Left colon (tissue), 2 donors: ENCODE results near the gene ANKRD33. TPM values are rescaled to one million over a fixed set of nuclear protein-coding genes. Genes with fewer than 3 reads are reported as not detected.
A peak's percentile ranks its signal among the peaks of the same experiment; 100 is the strongest.

ENCODE experiments used
- ATAC-seq: fragments of 200-7000 bp; cut with Tn5 transposase; one replicate; pipeline ENCODE4 v1.9.1; 2020; ENCODE audit warnings: mild to moderate bottlenecking, moderate library complexity
- DNase-seq, 2 donors: peaks; one replicate each; pipeline ENCODE4 v3.0.0-alpha.2; 2020
- intact Hi-C, 2 donors: fragments of 100-400 bp; cut with DNase I in 1 of 2; cut with micrococcal nuclease in 1 of 2; formaldehyde crosslinking; loops; one replicate each; pipeline versions ENCODE4 v1.11.2 to v1.14.0; 2022; cut with DNase I, micrococcal nuclease
- total RNA-seq, 2 donors: library from RNA; stranded (reverse); fragmentation: NEBNext Ultra II Directional; extraction: Animal tissue kit (Norgen Biotek cat#: 25700); gene quantifications; one replicate each; pipeline ENCODE4 v1.2.1, GENCODE V29; 2021
- donor health status: DM: no; HTN: no; CAD: no.
- donor health status: DM: yes; HTN: yes; CAD: no.

Gene ANKRD33
- total RNA-seq, 2 donors from 2014 or later, result not detected

DNA sequence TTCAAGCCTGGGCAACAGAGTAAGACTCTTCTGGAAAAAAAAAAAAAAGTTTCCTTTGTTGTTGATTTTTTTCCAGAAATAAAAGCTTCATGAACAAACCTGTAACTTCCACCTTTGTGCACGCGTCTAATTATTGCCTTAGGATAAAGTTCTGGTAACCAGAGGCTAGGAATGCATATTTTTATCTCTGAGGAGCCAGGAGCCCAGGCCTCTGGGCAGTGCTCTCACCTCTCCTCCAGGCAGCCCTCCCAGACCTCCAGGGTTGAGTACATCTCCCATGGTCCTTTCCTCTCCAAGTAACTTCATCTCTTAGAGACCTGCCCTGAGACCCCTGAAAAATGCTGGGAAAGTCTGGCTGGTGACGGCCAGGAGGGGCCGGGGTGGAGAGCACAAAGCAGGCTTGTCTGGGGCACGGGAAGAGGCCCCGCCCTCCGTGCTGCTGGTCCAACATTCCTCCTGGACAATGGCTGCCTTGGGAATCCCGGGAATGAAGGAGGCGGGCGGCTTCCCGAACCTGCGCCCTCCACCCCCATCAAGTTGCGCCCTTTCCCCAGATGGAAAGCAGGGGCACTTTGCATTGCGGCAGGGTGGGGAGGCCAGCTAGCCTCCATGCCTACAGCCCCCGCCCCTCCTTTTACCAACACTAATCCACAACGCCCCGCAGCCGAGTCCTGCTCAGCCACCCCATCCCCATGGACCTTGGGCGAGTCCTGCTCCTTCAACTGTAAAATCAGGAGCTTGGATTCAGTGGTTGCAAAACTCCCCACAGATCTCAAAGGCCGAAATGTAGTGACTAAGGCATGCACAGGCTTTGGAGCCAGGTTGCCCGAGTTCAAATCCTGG lies 32.1 kb upstream of the ANKRD33 start:
- intact Hi-C loops, result no loop called here
- ATAC-seq (peak; percentile 39), DNase-seq (no peak)

DNA sequence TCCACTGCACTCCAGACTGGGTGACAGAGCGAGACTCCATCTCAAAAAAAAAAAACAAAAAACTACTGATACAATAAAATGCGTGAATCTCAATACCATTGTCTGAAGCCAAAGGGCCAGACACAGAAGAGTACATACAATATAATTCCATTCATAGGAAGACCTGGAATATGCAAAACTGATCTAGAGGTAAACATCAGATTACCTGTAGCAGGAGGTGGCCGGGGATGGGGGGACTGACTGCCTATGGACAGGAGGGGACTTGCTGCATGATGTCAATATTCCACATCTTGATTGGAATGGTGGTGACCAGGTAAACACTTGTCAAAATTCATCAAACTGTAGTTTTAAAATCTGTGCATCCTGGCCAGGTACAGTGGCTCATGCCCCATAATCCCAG lies 26.9 kb upstream of the ANKRD33 start:
- no peak for DNase-seq
- intact Hi-C loops, result no loop called here

DNA sequence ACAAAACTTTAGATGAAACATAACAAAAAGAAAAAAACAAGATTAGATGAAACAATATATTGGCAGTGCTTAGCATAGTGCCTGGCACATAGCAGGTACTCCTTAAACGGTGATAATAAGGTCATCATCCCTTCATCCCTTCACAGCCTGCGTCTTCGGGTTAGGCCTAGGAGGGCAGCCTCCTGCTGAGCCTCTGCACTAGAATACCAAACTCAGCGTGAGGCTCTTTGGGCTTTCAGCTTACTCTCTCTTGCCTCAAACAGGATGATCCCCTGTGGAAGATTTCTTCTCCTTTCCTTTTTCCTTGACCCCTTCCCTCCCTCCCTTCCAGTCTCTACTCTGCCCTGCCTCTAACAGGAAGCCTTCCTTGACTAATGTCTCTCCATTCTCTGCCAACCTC lies 25.0 kb upstream of the ANKRD33 start:
- intact Hi-C loops, result no loop called here
- no peak for ATAC-seq

More for the DNA sequence above, 26.9 kb upstream of the ANKRD33 start:
- no peak for ATAC-seq

DNA sequence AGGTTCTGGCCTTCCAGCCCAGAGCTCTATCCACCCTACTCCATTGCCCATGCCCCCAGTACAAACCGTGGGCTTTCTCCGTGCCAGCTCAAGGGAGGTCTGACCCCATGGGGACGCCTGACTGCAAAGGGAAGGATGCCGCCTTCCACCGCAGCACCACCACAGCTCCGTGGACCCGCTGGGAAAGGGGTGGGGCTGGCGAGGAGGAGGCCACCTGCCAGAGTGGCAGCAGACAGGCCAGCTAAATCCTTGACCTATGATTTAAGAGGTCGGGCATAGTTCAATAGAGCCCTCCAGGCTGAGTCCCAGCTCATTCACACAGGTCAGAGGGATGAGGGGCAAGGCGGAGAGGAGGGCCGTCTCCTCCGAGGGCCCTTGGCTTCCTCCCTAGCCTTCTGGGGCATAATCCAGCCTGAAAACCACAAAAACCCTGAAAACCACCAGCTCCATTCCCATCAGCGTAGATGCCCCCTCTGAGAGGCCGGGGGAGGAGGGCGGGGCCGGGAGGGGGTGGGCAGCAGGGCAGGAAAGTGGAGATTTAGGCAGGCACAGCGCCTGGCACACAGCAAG lies 24.5 kb upstream of the ANKRD33 start:
- DNase-seq (no peak), ATAC-seq (no peak)
- intact Hi-C loops, result no loop called here

More for the DNA sequence above, 25.0 kb upstream of the ANKRD33 start:
- DNase-seq, result no peak

DNA sequence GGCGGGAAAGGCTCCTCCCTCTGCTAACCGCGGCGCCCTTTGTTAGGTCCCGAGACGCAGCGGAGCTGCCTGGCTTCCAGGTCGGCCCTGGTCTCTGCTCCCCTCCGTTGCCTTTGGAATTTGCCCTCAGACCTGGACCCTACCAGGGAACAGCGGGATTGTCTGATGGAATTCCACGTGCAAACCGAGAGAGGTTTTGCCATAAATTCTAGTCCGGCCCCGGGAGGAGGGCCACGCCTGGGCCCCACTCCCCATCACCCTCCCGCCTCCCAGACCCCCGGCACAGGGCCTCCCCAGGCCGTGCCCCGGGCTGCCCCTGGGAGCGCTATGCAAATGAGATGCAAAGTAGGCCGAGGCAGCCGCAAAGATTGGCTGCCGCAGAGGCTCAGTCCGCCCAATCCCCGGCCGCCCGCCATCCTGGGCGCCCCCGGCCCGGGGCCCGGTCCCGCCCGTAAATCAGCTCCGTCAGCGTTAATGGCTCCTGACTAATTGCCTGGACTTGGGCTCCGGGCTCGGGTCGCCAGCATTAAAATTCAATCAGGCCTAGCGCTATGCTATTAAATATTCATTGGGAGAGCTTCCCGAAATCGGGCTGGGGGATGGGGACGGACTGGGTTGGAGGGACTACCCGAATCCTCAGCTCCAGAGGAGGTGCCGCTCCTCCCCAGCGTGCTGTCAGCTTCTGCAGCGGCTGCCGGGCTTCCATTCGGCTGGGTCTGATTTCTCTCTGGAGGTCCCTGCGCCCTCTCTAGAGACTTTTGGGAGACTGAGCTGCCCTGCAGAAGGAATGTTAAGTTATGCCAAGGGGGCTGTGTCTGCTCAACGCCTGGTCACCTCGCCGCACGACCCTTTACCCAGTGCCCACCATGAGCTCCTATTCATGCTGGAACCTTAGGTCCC lies 23.7 kb upstream of the ANKRD33 start:
- ATAC-seq, result peak; percentile 42
- intact Hi-C loops, result no loop called here
- DNase-seq, result no peak

DNA sequence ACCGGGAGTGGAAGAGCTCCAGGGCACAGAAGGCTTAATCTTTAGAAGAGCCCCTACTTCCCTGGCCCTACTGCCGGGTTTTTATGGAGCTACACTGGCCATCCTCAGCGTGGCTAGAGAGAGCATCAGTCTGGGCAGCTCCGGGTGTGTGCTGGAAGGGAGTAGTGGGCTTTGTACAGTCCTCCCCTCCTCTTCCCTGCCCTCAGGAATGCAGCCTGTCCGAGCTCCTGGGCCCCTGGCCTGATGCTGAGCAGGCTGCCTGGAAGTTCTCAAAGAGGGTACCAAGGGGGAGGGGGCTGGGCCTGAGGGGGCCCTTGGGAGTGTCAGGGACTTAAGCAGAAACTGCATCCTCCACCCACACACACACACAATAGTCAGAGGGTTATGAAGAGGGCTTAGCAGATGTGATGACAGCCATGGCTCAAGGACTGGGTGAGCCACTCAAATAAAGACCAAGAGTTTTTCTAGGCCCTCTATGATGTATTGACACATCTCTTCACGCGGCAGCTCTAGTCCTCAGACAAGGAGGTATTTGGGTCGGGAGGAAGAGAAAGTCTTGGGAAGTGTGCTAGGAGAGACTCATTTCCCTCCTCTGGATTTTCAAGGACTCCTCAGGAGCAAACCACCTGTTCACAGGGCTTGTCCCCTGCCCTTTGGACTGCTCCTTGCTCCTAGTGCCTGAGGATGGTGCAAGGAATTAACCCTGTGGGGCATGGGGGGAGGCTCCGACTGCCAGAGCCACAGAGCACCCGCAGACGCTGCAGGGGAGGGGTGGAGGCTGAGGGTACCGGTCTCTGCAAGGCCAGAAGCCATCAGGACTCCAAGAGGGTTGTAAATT lies 22.9 kb upstream of the ANKRD33 start:
- ATAC-seq, result no peak
- DNase-seq, result no peak
- intact Hi-C loops, result no loop called here

DNA sequence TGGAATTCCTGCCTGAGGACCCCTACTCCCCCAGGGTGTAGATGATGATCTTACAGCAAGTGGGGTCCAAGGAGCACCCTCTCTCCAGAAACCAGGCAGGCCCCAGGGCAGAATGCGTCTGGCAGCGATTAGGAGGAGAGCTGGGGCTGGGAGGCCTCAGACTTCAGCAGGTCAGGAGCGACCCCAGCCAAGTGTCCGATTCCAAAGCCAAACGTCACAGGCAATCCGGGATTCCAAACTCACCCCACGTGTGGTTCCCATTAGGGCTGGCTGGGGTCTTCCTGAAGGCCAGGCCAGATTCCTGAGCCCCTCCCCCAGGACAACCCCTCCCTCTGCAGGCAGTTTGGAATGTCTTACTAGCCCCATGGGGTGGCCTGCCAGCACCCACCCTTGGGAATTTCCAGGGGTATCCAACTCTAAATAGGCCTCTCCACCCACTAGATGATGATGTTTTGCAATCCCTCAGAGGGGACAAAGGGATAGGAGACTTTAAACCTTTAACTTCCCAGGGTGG lies 22.1 kb upstream of the ANKRD33 start:
- intact Hi-C loops, result no loop called here
- ATAC-seq, result no peak
- DNase-seq, result no peak

DNA sequence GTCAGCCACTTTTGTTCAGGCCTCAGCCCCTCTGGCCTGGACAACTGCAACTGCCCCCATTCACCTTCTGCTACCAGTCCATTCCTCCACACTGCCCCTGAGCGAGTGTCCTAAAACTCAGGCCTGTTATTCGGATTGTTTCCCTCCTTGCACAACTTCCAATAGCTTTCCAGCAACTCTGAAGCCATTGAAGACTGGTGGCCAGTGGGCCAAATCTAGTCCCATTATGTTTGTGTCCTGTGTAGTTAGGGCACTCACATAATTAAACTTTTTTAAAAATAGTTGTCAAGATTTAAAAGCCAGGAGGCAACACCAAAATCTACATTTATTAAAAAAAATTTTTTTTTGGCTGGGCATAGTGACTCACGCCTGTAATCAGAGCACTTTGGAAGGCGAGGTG lies 21.6 kb upstream of the ANKRD33 start:
- no peak for DNase-seq
- no peak for ATAC-seq
- intact Hi-C loops, result no loop called here

DNA sequence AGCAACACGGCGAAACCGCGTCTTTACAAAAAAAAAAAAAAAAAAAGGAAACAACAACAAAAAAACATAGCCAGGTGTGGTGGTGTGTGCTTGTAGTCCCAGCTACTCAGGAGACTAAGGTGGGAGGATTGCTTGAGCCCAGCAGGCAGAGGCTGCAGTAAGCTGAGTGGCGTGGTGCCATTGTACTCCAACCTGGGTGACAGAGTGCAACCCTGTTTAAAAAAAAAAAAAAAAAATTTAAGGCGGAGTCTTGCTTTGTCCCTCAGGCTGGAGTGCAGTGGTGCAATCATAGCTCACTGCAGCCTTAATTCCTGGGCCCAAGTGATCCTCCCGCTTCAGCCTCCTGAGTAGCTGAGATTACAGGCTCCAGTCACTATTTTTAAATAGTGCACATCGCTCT lies 21.1 kb upstream of the ANKRD33 start:
- DNase-seq (no peak), ATAC-seq (peak; percentile 65)

DNA sequence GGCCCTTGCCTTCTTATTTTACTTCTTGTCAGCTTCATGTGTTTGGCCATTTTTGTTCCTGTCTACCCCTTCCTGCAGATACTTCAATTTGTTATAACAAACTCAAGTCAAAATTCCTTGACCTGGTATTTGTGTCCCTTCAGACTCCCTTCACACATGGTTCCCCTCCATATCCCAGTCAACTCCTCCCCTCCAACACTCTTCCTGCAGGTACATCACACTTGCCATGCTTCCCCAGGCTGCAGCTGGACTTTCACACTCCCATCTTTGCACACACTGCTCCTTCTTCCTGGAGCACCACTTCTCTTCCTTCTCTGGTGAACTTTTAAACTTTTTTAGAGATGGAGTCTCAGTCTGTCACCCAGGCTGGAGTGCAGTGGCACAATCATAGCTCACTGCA lies 20.5 kb upstream of the ANKRD33 start:
- ATAC-seq (no peak), DNase-seq (no peak)
- intact Hi-C loops, result no loop called here

More for the DNA sequence above, 21.1 kb upstream of the ANKRD33 start:
- intact Hi-C loops, result no loop called here

DNA sequence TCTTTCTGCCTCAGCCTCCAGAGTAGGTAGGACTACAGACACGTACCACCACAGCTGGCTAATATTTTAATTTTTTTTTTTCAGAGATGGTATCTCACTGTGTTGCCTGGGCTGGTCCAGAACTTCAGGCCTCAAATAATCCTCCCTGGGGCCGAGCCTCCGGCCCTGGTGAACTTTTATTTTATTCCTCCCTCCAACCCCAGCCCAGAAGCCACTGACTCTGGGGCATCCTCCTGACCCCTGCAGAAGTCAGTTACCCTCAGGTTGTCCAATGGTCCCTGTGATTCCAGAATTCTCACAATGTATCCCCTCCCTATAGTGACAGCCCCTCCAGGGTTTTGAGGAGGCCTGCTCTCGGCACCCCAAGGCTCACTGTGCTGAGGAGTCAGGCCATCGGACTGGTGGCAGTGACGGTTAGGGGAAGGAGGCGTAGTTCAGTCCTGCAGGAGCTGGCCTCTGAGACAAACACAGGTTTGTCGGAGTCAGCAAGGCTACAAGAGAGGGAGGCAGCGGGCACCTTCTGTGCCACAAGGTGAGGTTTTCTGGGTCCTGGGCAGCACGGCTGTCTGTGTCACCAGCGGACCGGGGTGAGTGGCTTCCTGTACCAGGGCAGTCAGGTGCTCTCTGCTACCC lies 20.0 kb upstream of the ANKRD33 start:
- DNase-seq, result no peak
- ATAC-seq, result no peak
- intact Hi-C loops, result no loop called here

DNA sequence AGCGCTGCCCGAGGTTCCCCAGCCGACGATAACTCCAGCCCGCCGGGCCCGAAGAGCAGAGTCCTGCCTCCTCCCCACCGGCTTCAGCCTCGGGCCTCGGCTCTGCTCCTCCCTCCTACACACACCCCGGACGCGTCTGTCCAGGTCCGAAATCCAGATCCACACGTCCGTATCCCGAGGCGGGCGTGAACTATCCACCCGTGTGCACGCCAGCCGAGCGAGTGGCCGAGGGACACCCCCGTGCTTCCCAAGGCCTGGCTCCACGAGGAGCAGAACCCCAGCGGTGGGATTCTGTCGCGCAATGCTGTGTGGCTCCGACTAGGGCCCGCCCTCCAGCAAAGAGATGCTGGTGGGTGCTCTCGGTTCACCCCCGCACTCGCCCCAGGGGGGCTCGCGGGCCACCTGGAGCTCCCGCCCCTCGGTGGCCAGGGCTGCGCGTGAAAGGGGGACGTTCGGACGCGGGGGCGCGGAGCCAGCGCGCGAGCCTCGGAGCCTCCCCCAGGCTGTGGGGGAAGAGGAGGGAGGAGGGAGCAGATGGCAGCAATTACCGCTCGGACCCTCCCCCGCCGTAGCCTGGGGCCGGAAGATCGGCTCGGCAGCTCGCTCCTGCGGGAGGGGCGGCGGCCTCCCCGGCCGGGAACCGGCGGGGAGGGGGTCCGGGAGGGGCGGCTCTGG lies 18.9 kb upstream of the ANKRD33 start:
- DNase-seq (no peak), ATAC-seq (peak; percentile 63)
- intact Hi-C loops, result no loop called here

DNA sequence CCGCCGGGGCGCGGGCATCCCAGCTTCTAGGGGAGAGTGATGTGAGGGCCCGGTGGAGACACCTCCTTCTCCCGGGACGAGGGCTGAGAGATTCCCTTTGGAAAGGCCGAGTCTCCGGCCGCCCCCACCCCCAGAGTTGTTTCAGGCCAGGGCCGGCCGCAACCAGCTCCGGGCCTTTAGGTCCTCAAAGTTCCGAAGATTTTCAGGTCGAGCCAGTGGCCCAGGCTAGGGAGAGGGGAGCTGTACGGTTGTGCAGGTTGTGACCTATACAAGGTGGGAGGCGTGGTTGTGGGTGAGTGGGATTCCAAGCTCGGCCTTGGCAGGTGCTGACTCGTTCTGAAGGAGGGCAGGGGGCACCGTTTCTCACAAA lies 18.4 kb upstream of the ANKRD33 start:
- DNase-seq, result no peak
- intact Hi-C loops, result no loop called here

DNA sequence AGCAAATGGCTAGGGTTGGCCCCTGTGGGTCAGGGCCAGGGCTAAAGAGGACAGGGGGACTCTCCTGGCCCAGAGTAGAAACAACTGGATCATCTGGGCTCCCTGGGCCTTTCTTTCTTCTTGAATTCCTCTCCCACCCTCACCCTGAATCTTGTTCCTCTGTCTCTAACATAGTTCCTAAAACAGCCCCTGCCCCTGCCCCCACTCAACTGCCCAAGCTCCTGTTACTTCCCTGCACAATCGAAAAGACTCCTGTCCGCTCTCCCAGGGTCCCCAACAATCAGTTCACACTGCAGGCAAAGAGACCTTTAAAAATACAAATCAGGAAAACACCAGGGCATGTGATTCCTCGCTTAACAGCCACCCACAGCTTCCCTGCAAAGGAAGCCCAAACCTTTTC lies 18.0 kb upstream of the ANKRD33 start:
- DNase-seq (no peak), ATAC-seq (no peak)
- intact Hi-C loops, result no loop called here

More for the DNA sequence above, 18.4 kb upstream of the ANKRD33 start:
- no peak for ATAC-seq

DNA sequence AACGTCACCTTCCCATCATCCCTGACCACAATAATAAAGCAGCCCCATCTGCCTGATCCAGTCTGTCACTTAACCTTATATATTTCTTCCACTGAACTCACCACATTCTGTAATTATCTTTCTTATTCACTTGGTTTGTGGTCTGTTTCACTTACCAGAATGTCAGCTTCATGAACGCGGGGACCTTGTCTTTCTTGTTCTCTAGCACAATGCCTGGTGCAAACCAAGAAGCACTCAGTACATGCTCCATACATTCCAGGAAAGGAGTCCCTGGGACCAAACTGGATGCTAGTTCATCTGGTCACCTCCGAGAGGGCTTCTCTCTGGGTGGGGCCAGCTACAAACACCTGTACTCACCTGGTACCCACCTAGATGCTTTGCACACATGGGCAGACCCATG lies 17.4 kb upstream of the ANKRD33 start:
- intact Hi-C loops, result no loop called here

DNA sequence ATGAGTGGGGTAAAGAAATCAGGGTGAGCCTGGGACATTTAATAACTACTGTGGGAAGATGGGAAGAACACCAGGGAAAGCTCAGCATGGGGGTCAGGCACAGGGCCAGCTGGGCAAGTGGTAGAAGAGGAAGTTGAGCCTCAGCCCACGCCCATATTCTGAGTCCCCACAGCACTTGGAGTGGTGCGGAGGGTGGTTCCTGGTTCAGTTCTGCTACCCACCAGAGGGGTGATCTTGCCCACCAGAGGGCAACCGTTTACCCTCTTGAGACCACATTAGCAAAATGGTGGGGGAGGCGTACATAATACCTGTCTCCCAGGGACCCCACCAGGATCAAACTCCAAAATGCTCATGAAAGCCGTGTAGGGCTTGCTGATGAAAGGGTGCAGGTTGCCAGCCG lies 16.8 kb upstream of the ANKRD33 start:
- intact Hi-C loops, result no loop called here
- DNase-seq, result peak; percentile 41 to 45
- no peak for ATAC-seq

More for the DNA sequence above, 17.4 kb upstream of the ANKRD33 start:
- ATAC-seq, result no peak
- DNase-seq, result no peak

DNA sequence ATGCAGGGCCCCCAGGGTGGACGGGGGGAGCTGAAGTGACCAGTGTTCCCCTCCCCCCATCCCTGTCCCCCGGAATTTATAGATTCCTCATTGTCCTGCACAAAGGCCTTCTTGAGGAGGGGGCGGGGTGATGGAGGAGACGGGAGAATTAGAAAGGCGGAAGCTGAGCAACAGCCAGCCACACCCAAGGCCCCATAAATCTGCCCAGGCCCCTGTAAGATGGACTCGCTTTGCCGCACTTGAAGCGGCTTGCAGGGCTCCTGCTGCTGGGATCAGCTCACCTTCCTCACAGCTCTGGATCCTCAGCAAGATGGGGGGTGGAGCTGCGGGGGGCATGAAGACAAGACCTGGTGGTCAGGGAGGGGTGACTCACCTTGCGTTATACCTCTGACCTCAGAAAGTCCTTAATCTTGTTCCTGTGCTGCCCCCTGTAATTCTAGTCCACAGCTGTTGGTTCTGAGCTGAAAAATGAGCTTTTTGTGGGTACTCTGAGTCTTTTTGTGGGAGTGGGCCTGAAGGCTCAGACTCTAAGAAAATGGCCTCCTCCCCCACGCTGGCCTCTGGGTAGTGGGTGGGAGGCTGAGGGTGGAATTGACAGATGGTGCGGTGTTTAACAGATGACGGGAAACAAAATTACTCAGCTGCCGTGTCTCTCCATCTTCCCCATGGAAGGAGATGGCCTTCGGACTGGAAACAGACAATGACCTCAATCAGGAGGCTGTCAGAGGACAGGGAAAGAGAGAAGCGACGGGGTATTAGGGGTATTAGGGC lies 15.8 kb upstream of the ANKRD33 start:
- DNase-seq, result peak; percentile 47 to 63
- intact Hi-C loops, result no loop called here
- ATAC-seq, result peak; percentile 76
